ENCODE data around the gene GRAMD2B. TPM values are rescaled to one million over a fixed set of nuclear protein-coding genes. Genes with fewer than 3 reads are reported as not detected.
"Not testable (repeated sequence)": the region's sequence is repeated elsewhere in the genome, so short reads cannot be mapped to it uniquely, and the experiment has no call there.

Gene GRAMD2B
- total and polyA plus RNA-seq, 2 donors: 14.8 to 38.4 TPM

- peaks cover 4 to 6% of the 10 kb centered on the region in 2 donors for H3K4me1 ChIP-seq (ENCODE audit: control insufficient read depth in 2 of 2, insufficient read depth in 2 of 2, low read length in 2 of 2)
- no peak overlapping the region for H3K4me3 ChIP-seq (ENCODE audit: low read length in 2 of 2)
- H3K36me3 ChIP-seq (ENCODE audit: control insufficient read depth in 2 of 2, insufficient read depth in 2 of 2, low read length in 1 of 2): no peaks in the 10 kb centered on the region
- no peaks in the 10 kb centered on the region for H3K27me3 ChIP-seq (ENCODE audit: control insufficient read depth in 2 of 2, insufficient read depth in 1 of 2, low read length in 1 of 2)
- no peak for DNase-seq (ENCODE audit: low read depth in 6 of 9, low spot score in 9 of 9)
- 97% methylated on average over 5 of the region's 5 CpGs for WGBS
- H3K9me3 ChIP-seq (ENCODE audit: control insufficient read depth in 2 of 2, insufficient read depth in 1 of 2, low read length in 1 of 2): no peaks in the 10 kb centered on the region
- no peak overlapping the region for H3K27ac ChIP-seq (ENCODE audit: low read depth in 1 of 2, low read length in 1 of 2)
Observed at GRCh38 chr5:126419102-126419501, 4.1 kb upstream of the GRAMD2B start.

- no peak overlapping the region for H3K4me3 ChIP-seq (ENCODE audit: low read length in 2 of 2)
- H3K27ac ChIP-seq (ENCODE audit: low read depth in 1 of 2, low read length in 1 of 2): no peak overlapping the region
- DNase-seq (ENCODE audit: low read depth in 6 of 9, low spot score in 9 of 9): no peak
- H3K36me3 ChIP-seq (ENCODE audit: control insufficient read depth in 2 of 2, insufficient read depth in 2 of 2, low read length in 1 of 2): no peaks in the 10 kb centered on the region
- H3K27me3 ChIP-seq (ENCODE audit: control insufficient read depth in 2 of 2, insufficient read depth in 1 of 2, low read length in 1 of 2): no peaks in the 10 kb centered on the region
- no peaks in the 10 kb centered on the region for H3K9me3 ChIP-seq (ENCODE audit: control insufficient read depth in 2 of 2, insufficient read depth in 1 of 2, low read length in 1 of 2)
- peaks cover 3 to 6% of the 10 kb centered on the region in 2 donors for H3K4me1 ChIP-seq (ENCODE audit: control insufficient read depth in 2 of 2, insufficient read depth in 2 of 2, low read length in 2 of 2)
- WGBS: 25% methylated on average over 2 of the region's 2 CpGs
Observed at GRCh38 chr5:126428421-126428820, 5.2 kb downstream of the GRAMD2B start.

DNA sequence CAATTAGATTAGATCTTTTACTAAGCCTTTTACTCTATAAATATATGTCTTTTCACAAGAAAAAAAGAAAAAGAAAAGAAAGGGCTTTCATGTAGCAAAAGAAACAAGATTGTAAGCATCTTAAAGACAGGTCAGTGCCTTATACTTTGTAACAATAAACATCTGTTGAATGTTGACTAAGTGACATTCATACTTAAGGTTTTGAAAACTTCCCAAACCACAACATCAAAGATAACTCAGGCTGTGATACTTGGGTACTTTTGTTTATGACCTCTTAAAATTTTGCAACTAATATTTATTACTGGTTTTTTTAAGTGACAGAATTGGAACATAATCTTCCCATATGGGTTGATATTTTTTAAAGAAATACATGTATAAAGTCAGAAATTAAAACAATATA is 7.4 kb downstream of the GRAMD2B start:
- Histone ChIP-seq H3K4me1 (ENCODE audit: control insufficient read depth in 2 of 2, insufficient read depth in 2 of 2, low read length in 2 of 2) (no peaks in the 10 kb centered on the region), H3K4me3 (ENCODE audit: low read length in 2 of 2) (no peak overlapping the region), H3K9me3 (ENCODE audit: control insufficient read depth in 2 of 2, insufficient read depth in 1 of 2, low read length in 1 of 2) (no peaks in the 10 kb centered on the region), H3K27ac (ENCODE audit: low read depth in 1 of 2, low read length in 1 of 2) (no peak overlapping the region), H3K27me3 (ENCODE audit: control insufficient read depth in 2 of 2, insufficient read depth in 1 of 2, low read length in 1 of 2) (no peaks in the 10 kb centered on the region), H3K36me3 (ENCODE audit: control insufficient read depth in 2 of 2, insufficient read depth in 2 of 2, low read length in 1 of 2) (no peaks in the 10 kb centered on the region)
- no peak for DNase-seq (ENCODE audit: low read depth in 6 of 9, low spot score in 9 of 9)

GRCh38 chr5:126433701-126434100 is 10.5 kb downstream of the GRAMD2B start:
- Histone ChIP-seq H3K36me3 (ENCODE audit: control insufficient read depth in 2 of 2, insufficient read depth in 2 of 2, low read length in 1 of 2) (peaks cover 0 to 8% of the 10 kb centered on the region in 2 donors), H3K4me1 (ENCODE audit: control insufficient read depth in 2 of 2, insufficient read depth in 2 of 2, low read length in 2 of 2) (no peaks in the 10 kb centered on the region), H3K9me3 (ENCODE audit: control insufficient read depth in 2 of 2, insufficient read depth in 1 of 2, low read length in 1 of 2) (no peaks in the 10 kb centered on the region), H3K27ac (ENCODE audit: low read depth in 1 of 2, low read length in 1 of 2) (no peak overlapping the region), H3K27me3 (ENCODE audit: control insufficient read depth in 2 of 2, insufficient read depth in 1 of 2, low read length in 1 of 2) (no peaks in the 10 kb centered on the region), H3K4me3 (ENCODE audit: low read length in 2 of 2) (no peak overlapping the region)
- DNase-seq (ENCODE audit: low read depth in 6 of 9, low spot score in 9 of 9): no peak

- H3K4me3 ChIP-seq (ENCODE audit: low read length in 2 of 2): no peak overlapping the region
- DNase-seq (ENCODE audit: low read depth in 6 of 9, low spot score in 9 of 9): no peak
- no peak overlapping the region for H3K27ac ChIP-seq (ENCODE audit: low read depth in 1 of 2, low read length in 1 of 2)
- peaks cover 0 to 8% of the 10 kb centered on the region in 2 donors for H3K36me3 ChIP-seq (ENCODE audit: control insufficient read depth in 2 of 2, insufficient read depth in 2 of 2, low read length in 1 of 2)
- no peaks in the 10 kb centered on the region for H3K27me3 ChIP-seq (ENCODE audit: control insufficient read depth in 2 of 2, insufficient read depth in 1 of 2, low read length in 1 of 2)
- H3K9me3 ChIP-seq (ENCODE audit: control insufficient read depth in 2 of 2, insufficient read depth in 1 of 2, low read length in 1 of 2): no peaks in the 10 kb centered on the region
- no peaks in the 10 kb centered on the region for H3K4me1 ChIP-seq (ENCODE audit: control insufficient read depth in 2 of 2, insufficient read depth in 2 of 2, low read length in 2 of 2)
- WGBS: 83% methylated on average over 8 of the region's 8 CpGs
Observed at GRCh38 chr5:126435261-126435660, 12.1 kb downstream of the GRAMD2B start.

DNA sequence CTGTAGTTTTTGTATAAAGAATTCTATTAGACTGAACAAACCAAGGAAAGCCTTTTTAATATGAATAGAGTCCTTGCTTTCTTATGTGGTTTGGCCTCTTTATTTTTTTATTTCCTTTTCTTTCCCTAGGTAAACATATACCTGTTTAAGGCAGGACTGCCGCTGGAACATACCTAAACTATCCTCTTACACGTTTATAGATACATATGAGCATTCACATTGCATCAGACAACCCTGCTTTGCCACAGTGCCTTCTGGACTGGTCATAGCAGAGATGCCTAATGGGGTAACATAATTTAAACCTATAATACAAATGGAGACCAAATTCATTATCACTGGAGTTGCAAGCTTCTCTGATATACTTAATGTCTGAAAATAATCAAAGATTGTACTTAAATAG is 12.5 kb downstream of the GRAMD2B start:
- H3K9me3 ChIP-seq (ENCODE audit: control insufficient read depth in 2 of 2, insufficient read depth in 1 of 2, low read length in 1 of 2): no peaks in the 10 kb centered on the region
- H3K4me3 ChIP-seq (ENCODE audit: low read length in 2 of 2): no peak overlapping the region
- WGBS: 95% methylated on average over 2 of the region's 2 CpGs
- H3K27ac ChIP-seq (ENCODE audit: low read depth in 1 of 2, low read length in 1 of 2): no peak overlapping the region
- H3K27me3 ChIP-seq (ENCODE audit: control insufficient read depth in 2 of 2, insufficient read depth in 1 of 2, low read length in 1 of 2): no peaks in the 10 kb centered on the region
- H3K4me1 ChIP-seq (ENCODE audit: control insufficient read depth in 2 of 2, insufficient read depth in 2 of 2, low read length in 2 of 2): no peaks in the 10 kb centered on the region
- DNase-seq (ENCODE audit: low read depth in 6 of 9, low spot score in 9 of 9): no peak
- H3K36me3 ChIP-seq (ENCODE audit: control insufficient read depth in 2 of 2, insufficient read depth in 2 of 2, low read length in 1 of 2): peaks cover 0 to 8% of the 10 kb centered on the region in 2 donors

GRCh38 chr5:126437721-126438120 is 14.5 kb downstream of the GRAMD2B start:
- Histone ChIP-seq H3K36me3 (ENCODE audit: control insufficient read depth in 2 of 2, insufficient read depth in 2 of 2, low read length in 1 of 2) (peaks cover 0 to 8% of the 10 kb centered on the region in 2 donors), H3K4me1 (ENCODE audit: control insufficient read depth in 2 of 2, insufficient read depth in 2 of 2, low read length in 2 of 2) (no peaks in the 10 kb centered on the region), H3K27me3 (ENCODE audit: control insufficient read depth in 2 of 2, insufficient read depth in 1 of 2, low read length in 1 of 2) (no peaks in the 10 kb centered on the region), H3K9me3 (ENCODE audit: control insufficient read depth in 2 of 2, insufficient read depth in 1 of 2, low read length in 1 of 2) (no peaks in the 10 kb centered on the region), H3K4me3 (ENCODE audit: low read length in 2 of 2) (no peak overlapping the region), H3K27ac (ENCODE audit: low read depth in 1 of 2, low read length in 1 of 2) (no peak overlapping the region)
- DNase-seq (ENCODE audit: low read depth in 6 of 9, low spot score in 9 of 9): no peak
- 98% methylated on average over 1 of the region's 1 CpG for WGBS

- WGBS: 92% methylated on average over 4 of the region's 4 CpGs
- H3K27me3 ChIP-seq (ENCODE audit: control insufficient read depth in 2 of 2, insufficient read depth in 1 of 2, low read length in 1 of 2): no peaks in the 10 kb centered on the region
Observed at GRCh38 chr5:126438267-126438666, 15.1 kb downstream of the GRAMD2B start.

GRCh38 chr5:126438868-126439267 is 15.7 kb downstream of the GRAMD2B start:
- no peaks in the 10 kb centered on the region for H3K27me3 ChIP-seq (ENCODE audit: control insufficient read depth in 2 of 2, insufficient read depth in 1 of 2, low read length in 1 of 2)
- H3K36me3 ChIP-seq (ENCODE audit: control insufficient read depth in 2 of 2, insufficient read depth in 2 of 2, low read length in 1 of 2): peaks cover 0 to 8% of the 10 kb centered on the region in 2 donors
- DNase-seq (ENCODE audit: low read depth in 6 of 9, low spot score in 9 of 9): no peak
- no peaks in the 10 kb centered on the region for H3K4me1 ChIP-seq (ENCODE audit: control insufficient read depth in 2 of 2, insufficient read depth in 2 of 2, low read length in 2 of 2)
- H3K27ac ChIP-seq (ENCODE audit: low read depth in 1 of 2, low read length in 1 of 2): no peak overlapping the region
- H3K4me3 ChIP-seq (ENCODE audit: low read length in 2 of 2): no peak overlapping the region
- WGBS: 97% methylated on average over 3 of the region's 3 CpGs
- H3K9me3 ChIP-seq (ENCODE audit: control insufficient read depth in 2 of 2, insufficient read depth in 1 of 2, low read length in 1 of 2): no peaks in the 10 kb centered on the region

More at GRCh38 chr5:126438267-126438666, 15.1 kb downstream of the GRAMD2B start:
- peaks cover 0 to 8% of the 10 kb centered on the region in 2 donors for H3K36me3 ChIP-seq (ENCODE audit: control insufficient read depth in 2 of 2, insufficient read depth in 2 of 2, low read length in 1 of 2)
- no peaks in the 10 kb centered on the region for H3K4me1 ChIP-seq (ENCODE audit: control insufficient read depth in 2 of 2, insufficient read depth in 2 of 2, low read length in 2 of 2)
- H3K9me3 ChIP-seq (ENCODE audit: control insufficient read depth in 2 of 2, insufficient read depth in 1 of 2, low read length in 1 of 2): no peaks in the 10 kb centered on the region
- H3K27ac ChIP-seq (ENCODE audit: low read depth in 1 of 2, low read length in 1 of 2): no peak overlapping the region
- no peak for DNase-seq (ENCODE audit: low read depth in 6 of 9, low spot score in 9 of 9)
- H3K4me3 ChIP-seq (ENCODE audit: low read length in 2 of 2): no peak overlapping the region

- not testable (repeated sequence) for H3K27me3 ChIP-seq (ENCODE audit: control insufficient read depth in 2 of 2, insufficient read depth in 1 of 2, low read length in 1 of 2); DNase-seq (ENCODE audit: low read depth in 6 of 9, low spot score in 9 of 9); H3K27ac ChIP-seq (ENCODE audit: low read depth in 1 of 2, low read length in 1 of 2); H3K36me3 ChIP-seq (ENCODE audit: control insufficient read depth in 2 of 2, insufficient read depth in 2 of 2, low read length in 1 of 2); H3K4me1 ChIP-seq (ENCODE audit: control insufficient read depth in 2 of 2, insufficient read depth in 2 of 2, low read length in 2 of 2); H3K4me3 ChIP-seq (ENCODE audit: low read length in 2 of 2); H3K9me3 ChIP-seq (ENCODE audit: control insufficient read depth in 2 of 2, insufficient read depth in 1 of 2, low read length in 1 of 2)
- 97% methylated on average over 6 of the region's 6 CpGs for WGBS
Observed at GRCh38 chr5:126439724-126440123, 16.5 kb downstream of the GRAMD2B start.
